ENCODE results near the gene CLDN5.

GRCh38 chr22:19526702-19527111 lies 2.5 kb upstream of the CLDN5 start:
- TF ChIP-seq CTCF (IDR thresholded peaks at IDR 0.05) (no peak), POLR2A (IDR thresholded peaks at IDR 0.05) (no peak)
